HG02840 (cell line): ENCODE data around the gene MSMP.

Experiments used
- ATAC-seq: cut with Tn5 transposase; IDR thresholded peaks from one replicate; pipeline ENCODE4 v1.9.1; 2021; ENCODE audit warnings: mild to moderate bottlenecking, moderate library complexity, moderate number of reproducible peaks; ENCODE audit not compliant: unreplicated experiment, low FRiP score

Gene MSMP

GRCh38 chr9:35746583-35746982 is 7.5 kb downstream of the MSMP start:
- no peak for ATAC-seq

GRCh38 chr9:35745569-35745968 is 8.5 kb downstream of the MSMP start:
- no peak for ATAC-seq

- ATAC-seq = no peak
These were observed 10.1 kb downstream of the MSMP start for GRCh38 chr9:35743880-35744518.

GRCh38 chr9:35743452-35743851 is 10.6 kb downstream of the MSMP start:
- ATAC-seq = no peak

GRCh38 chr9:35741740-35742139 is 12.3 kb downstream of the MSMP start:
- ATAC-seq = no peak

- ATAC-seq = no peak
These were observed 13.8 kb downstream of the MSMP start for GRCh38 chr9:35740243-35740642.

GRCh38 chr9:35738924-35739323 is 15.2 kb downstream of the MSMP start:
- no peak for ATAC-seq

- no peak for ATAC-seq
These were observed 15.9 kb downstream of the MSMP start for GRCh38 chr9:35738186-35738585.

- ATAC-seq = no peak
These were observed 16.9 kb downstream of the MSMP start for GRCh38 chr9:35737143-35737542.

- ATAC-seq = no peak
These were observed 17.9 kb downstream of the MSMP start for GRCh38 chr9:35736201-35736633.

GRCh38 chr9:35734096-35734495 is 20.0 kb downstream of the MSMP start:
- ATAC-seq = no peak

GRCh38 chr9:35732800-35733541 is 21.1 kb downstream of the MSMP start:
- ATAC-seq = peak; percentile 0

- peak; percentile 81 for ATAC-seq
These were observed 21.8 kb downstream of the MSMP start, which contains the start of the genes CREB3 and TLN1 for GRCh38 chr9:35732185-35732799. Gene CREB3 (plus strand): TSS chr9:35732666. CDS start chr9:35732773, 107 bp downstream. Gene TLN1 (minus strand): TSS chr9:35732195. CDS start chr9:35725694, 6,501 bp downstream.

- ATAC-seq = no peak
These were observed 22.5 kb downstream of the MSMP start for GRCh38 chr9:35731415-35732184.

GRCh38 chr9:35730486-35730854 is 23.6 kb downstream of the MSMP start:
- ATAC-seq = no peak

- no peak for ATAC-seq
These were observed 24.2 kb downstream of the MSMP start for GRCh38 chr9:35729700-35730485.

GRCh38 chr9:35729101-35729500 is 25.0 kb downstream of the MSMP start:
- no peak for ATAC-seq

GRCh38 chr9:35728041-35728971 is 25.8 kb downstream of the MSMP start:
- ATAC-seq = no peak

GRCh38 chr9:35727676-35728040 is 26.4 kb downstream of the MSMP start:
- ATAC-seq = no peak
